Spleen (tissue), 7 donors: Measurements from ENCODE around the gene SLC8A2.

Source experiments
- POLR2A ChIP-seq, 3 donors: fragments of 450-650 bp; IDR thresholded peaks; one replicate each; pipeline ENCODE4 v1.5.1; 2017; ENCODE audit warnings: antibody characterized with exemption in 3 of 3, mild to moderate bottlenecking in 1 of 3
- POLR2AphosphoS5 ChIP-seq, 3 donors: sonication (generic); formaldehyde crosslinking; IDR thresholded peaks; one replicate each; pipeline ENCODE4 v1.5.1; 2017; ENCODE audit warnings: antibody characterized with exemption in 3 of 3
- TF ChIP-seq, protein P1 (sequence below), 11 experiments: fragments of 200-600 bp in 7 of 11; fragments of 450-650 bp in 4 of 11; sonication (generic) in 4 of 11; IDR thresholded peaks in 8 of 11; conservative IDR thresholded peaks in 3 of 11; 1 replicate in 7 of 11; 2 replicates in 4 of 11; pipeline versions ENCODE4 v1.4.0 to v1.8.0; 2016 to 2021; ENCODE audit warnings: antibody characterized with exemption in 11 of 11, inconsistent platforms in 4 of 11, mild to moderate bottlenecking in 1 of 11
- donor health status: DM: no; HTN: no; CAD: no; lungs with moderate emphysema.
- donor health status: DM: no; HTN: no; CAD: no.
- donor health status: DM: no; HTN: no; CAD: no.

GRCh38 chr19:47404334-47405196, 67.1 kb downstream of the SLC8A2 start:
- TF ChIP-seq, protein P1, sequence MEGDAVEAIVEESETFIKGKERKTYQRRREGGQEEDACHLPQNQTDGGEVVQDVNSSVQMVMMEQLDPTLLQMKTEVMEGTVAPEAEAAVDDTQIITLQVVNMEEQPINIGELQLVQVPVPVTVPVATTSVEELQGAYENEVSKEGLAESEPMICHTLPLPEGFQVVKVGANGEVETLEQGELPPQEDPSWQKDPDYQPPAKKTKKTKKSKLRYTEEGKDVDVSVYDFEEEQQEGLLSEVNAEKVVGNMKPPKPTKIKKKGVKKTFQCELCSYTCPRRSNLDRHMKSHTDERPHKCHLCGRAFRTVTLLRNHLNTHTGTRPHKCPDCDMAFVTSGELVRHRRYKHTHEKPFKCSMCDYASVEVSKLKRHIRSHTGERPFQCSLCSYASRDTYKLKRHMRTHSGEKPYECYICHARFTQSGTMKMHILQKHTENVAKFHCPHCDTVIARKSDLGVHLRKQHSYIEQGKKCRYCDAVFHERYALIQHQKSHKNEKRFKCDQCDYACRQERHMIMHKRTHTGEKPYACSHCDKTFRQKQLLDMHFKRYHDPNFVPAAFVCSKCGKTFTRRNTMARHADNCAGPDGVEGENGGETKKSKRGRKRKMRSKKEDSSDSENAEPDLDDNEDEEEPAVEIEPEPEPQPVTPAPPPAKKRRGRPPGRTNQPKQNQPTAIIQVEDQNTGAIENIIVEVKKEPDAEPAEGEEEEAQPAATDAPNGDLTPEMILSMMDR (IDR thresholded peaks at IDR 0.05 in 8 of 11, conservative IDR thresholded peaks at IDR 0.05 in 3 of 11) = no peak
- TF ChIP-seq POLR2AphosphoS5 (IDR thresholded peaks at IDR 0.05) (no peak), POLR2A (IDR thresholded peaks at IDR 0.05) (no peak)
